ENCODE measurements around the gene DHX32. TPM values are rescaled to one million over a fixed set of nuclear protein-coding genes. Genes with fewer than 3 reads are reported as not detected.

Gene DHX32
- total and polyA plus RNA-seq, 2 of the 4 experiments (the other 2 are of a cell fraction): 15.6 to 27.8 TPM

GRCh38 chr10:125886914-125887512 lies 5.9 kb upstream of the DHX32 start:
- H3K14ac ChIP-seq (replicated peaks; ENCODE audit: low read depth, low read length): no peak overlapping the region
- H4K20me1 ChIP-seq (ENCODE audit: insufficient read depth, low read length): no peaks in the 10 kb centered on the region; the same call in 1 of the 2 replicates
- BruUV-seq (replicated peaks): no TSS peak
- no peak overlapping the region for H3K4ac ChIP-seq (ENCODE audit: low read depth, low read length)
- no peak overlapping the region for H2BK5ac ChIP-seq (ENCODE audit: low read depth, low read length, poor library complexity, severe bottlenecking)
- TF ChIP-seq RFX5 (IDR thresholded peaks at IDR 0.05; ENCODE audit: low read depth, low read length): no peak
- no peak for TF ChIP-seq CEBPB (IDR thresholded peaks at IDR 0.05; ENCODE audit: low read depth, low read length)
- no peak for TF ChIP-seq BHLHE40 (IDR thresholded peaks at IDR 0.05; ENCODE audit: low read depth, low read length)
- no peak for TF ChIP-seq MAFK (IDR thresholded peaks at IDR 0.05; ENCODE audit: low read depth, low read length)
- no peak for TF ChIP-seq CTCF (conservative IDR thresholded peaks at IDR 0.05; ENCODE audit: low read depth, low read length)
- no peak overlapping the region for H2AK5ac ChIP-seq (ENCODE audit: low read depth, low read length)
- H3K79me1 ChIP-seq (ENCODE audit: low read depth in 1 of 2, low read length in 2 of 2): peaks cover 5 to 23% of the 10 kb centered on the region in 2 experiments; a peak in 3 of 4 replicates
- H4K91ac ChIP-seq (ENCODE audit: insufficient read depth, low read depth, low read length): no peak overlapping the region
- no peak overlapping the region for H2AFZ ChIP-seq (replicated peaks; ENCODE audit: low read length, poor library complexity)
- no peak overlapping the region for H3K27ac ChIP-seq (ENCODE audit: insufficient read depth, low read length)
- dilution Hi-C loops (cut with HindIII; ENCODE audit: low sequenced_read_pairs, unreplicated experiment) (no loop called here), intact Hi-C loops (cut with micrococcal nuclease) (no loop called here), in situ Hi-C loops (cut with MboI; ENCODE audit: low sequenced_read_pairs) (no loop called here)
- no peak overlapping the region for H3K9ac ChIP-seq (ENCODE audit: low read depth, low read length)
- no CpG with 5 or more reads among the region's 3 CpGs for WGBS, 2 experiments (ENCODE audit: extremely low coverage in 2 of 2, insufficient read length in 1 of 2)
- H4K8ac ChIP-seq (ENCODE audit: low read depth in 2 of 2, low read length in 2 of 2): no peak overlapping the region
- H2BK15ac ChIP-seq (ENCODE audit: low read depth, low read length): no peak overlapping the region
- H3K23ac ChIP-seq (ENCODE audit: low read depth, low read length): no peak overlapping the region; the same call in 1 of the 2 replicates
- no peak overlapping the region for H3K56ac ChIP-seq (ENCODE audit: extremely low read depth, insufficient read depth, low read length)
- no peak overlapping the region for H2BK120ac ChIP-seq (ENCODE audit: low read depth, low read length)
- no peaks in the 10 kb centered on the region for H3K27me3 ChIP-seq (ENCODE audit: control insufficient read depth, insufficient read depth, low read length)
- no peak overlapping the region for H2AK9ac ChIP-seq (replicated peaks; ENCODE audit: low read depth, low read length, poor library complexity)
- ChIA-PET CTCF (no interaction called here), POLR2A (ENCODE audit: unreplicated experiment) (no interaction called here)
- ATAC-seq (ENCODE audit: low read depth) (no peak), DNase-seq (no peak)
- H2BK20ac ChIP-seq (ENCODE audit: low read depth, low read length): no peak overlapping the region
- peak overlapping the region; percentile 77; the same call in 1 of the 2 replicates for H3K18ac ChIP-seq (ENCODE audit: low read depth, low read length)
- no peaks in the 10 kb centered on the region for H3K9me1 ChIP-seq (ENCODE audit: insufficient read depth, low read length)
- peaks cover 3% of the 10 kb centered on the region; the same call in 1 of the 2 replicates for H3K36me3 ChIP-seq (ENCODE audit: control insufficient read depth, insufficient read depth, low read length)
- peaks cover 2% of the 10 kb centered on the region for H3K4me1 ChIP-seq (ENCODE audit: control insufficient read depth, insufficient read depth, low read length)
- H3K4me2 ChIP-seq (ENCODE audit: low read depth, low read length): no peak overlapping the region
- H4K5ac ChIP-seq (ENCODE audit: low read depth, low read length): no peak overlapping the region
- H3K9me3 ChIP-seq (ENCODE audit: control insufficient read depth, insufficient read depth, low read length): no peaks in the 10 kb centered on the region
- H3K4me3 ChIP-seq (ENCODE audit: insufficient read depth, low read depth, low read length): no peak overlapping the region

All from IMR-90 (cell line).